Small intestine (tissue), 7 donors: ENCODE results near the gene CCDC178. TPM values are rescaled to one million over a fixed set of nuclear protein-coding genes. Genes with fewer than 3 reads are reported as not detected.

ENCODE experiments used
- DNase-seq, 2 donors: peaks; one replicate each; pipeline versions ENCODE4 v3.0.0 to v3.0.0-alpha.2; 2013
- FAIRE-seq: peaks from 2 replicates; lab custom pipeline; 2012; peaks lifted over from hg19 to GRCh38; lab: Jason Lieb, UNC
- H3K27ac ChIP-seq, 3 donors: one replicate each; pipeline ENCODE4 v1.5.1; 2013; ENCODE audit warnings: low read length in 2 of 3, mild to moderate bottlenecking in 2 of 3, control low read depth in 1 of 3, inconsistent platforms in 1 of 3, low read depth in 1 of 3, moderate library complexity in 1 of 3
- H3K27me3 ChIP-seq, 3 donors: one replicate each; pipeline ENCODE4 v1.6.1; 2013; ENCODE audit warnings: low read length in 3 of 3, inconsistent platforms in 1 of 3; ENCODE audit not compliant: control insufficient read depth in 3 of 3, insufficient read depth in 3 of 3
- H3K36me3 ChIP-seq, 3 donors: one replicate each; pipeline ENCODE4 v1.6.1; 2013; ENCODE audit warnings: low read length in 3 of 3, inconsistent platforms in 1 of 3, low read depth in 1 of 3, mild to moderate bottlenecking in 1 of 3, moderate library complexity in 1 of 3; ENCODE audit not compliant: control insufficient read depth in 3 of 3, insufficient read depth in 2 of 3
- H3K4me1 ChIP-seq, 3 donors: one replicate each; pipeline ENCODE4 v1.6.1; 2013; ENCODE audit warnings: low read length in 2 of 3, inconsistent platforms in 1 of 3, low read depth in 1 of 3, mild to moderate bottlenecking in 1 of 3, moderate library complexity in 1 of 3; ENCODE audit not compliant: control insufficient read depth in 3 of 3, insufficient read depth in 2 of 3
- H3K4me3 ChIP-seq, 3 donors: one replicate each; pipeline ENCODE4 v1.5.1; 2013; ENCODE audit warnings: low read length in 3 of 3, control low read depth in 1 of 3, inconsistent platforms in 1 of 3, low read depth in 1 of 3, mild to moderate bottlenecking in 1 of 3, moderate library complexity in 1 of 3
- H3K9me3 ChIP-seq, 2 donors: one replicate each; pipeline ENCODE4 v1.6.1; 2013; ENCODE audit warnings: low read depth in 1 of 2, low read length in 1 of 2; ENCODE audit not compliant: control insufficient read depth in 2 of 2, insufficient read depth in 1 of 2
- WGBS, 3 donors: extraction: QIAGEN DNeasy Blood & Tissue Kit; methylation state at CpG; one replicate each; pipeline ENCODE4 v1.1.7; 2013; 5-methylcytosine and 5-hydroxymethylcytosine counted together
- polyA plus RNA-seq, 4 donors: library from polyadenylated mRNA; stranded (reverse) in 3 of 4; unstranded in 1 of 4; fragments of 200-250 nt in 3 of 4; fragments of 120-200 nt in 1 of 4; gene quantifications; one replicate each; pipeline versions ENCODE4 v1.2.1 to v1.2.3, GENCODE V29; 2013
- donor health status: healthy with polysubstance abuse.
- donor health status: control.
- donor health status: control.
- donor health status: Bipolar disorder and iron deficiency.
- donor health status: healthy.

Gene CCDC178
- polyA plus RNA-seq, 4 donors = 0.45 to 0.52 TPM; not detected in 2

- Histone ChIP-seq H3K27ac (no peak overlapping the region), H3K4me3 (no peak overlapping the region), H3K9me3 (peaks cover 0 to 1% of the 10 kb centered on the region in 2 donors), H3K27me3 (no peaks in the 10 kb centered on the region), H3K36me3 (no peaks in the 10 kb centered on the region), H3K4me1 (peaks cover 0 to 2% (median 0%) of the 10 kb centered on the region in 3 donors)
- FAIRE-seq = no peak
- no peak for DNase-seq
Observed at GRCh38 chr18:33232318-33232626, 208.2 kb downstream of the CCDC178 start.

GRCh38 chr18:33231474-33232317 is 208.8 kb downstream of the CCDC178 start:
- DNase-seq = peak; percentile 82 to 83
- Histone ChIP-seq H3K4me1 (peaks cover 0 to 2% (median 0%) of the 10 kb centered on the region in 3 donors), H3K4me3 (no peak overlapping the region), H3K27ac (no peak overlapping the region), H3K9me3 (no peaks in the 10 kb centered on the region), H3K36me3 (no peaks in the 10 kb centered on the region), H3K27me3 (no peaks in the 10 kb centered on the region)
- WGBS, 3 donors = 44 to 63% (median 61%) methylated on average over 6 of the region's 6 CpGs
- no peak for FAIRE-seq

- no peaks in the 10 kb centered on the region for H3K9me3 ChIP-seq
- no peaks in the 10 kb centered on the region for H3K4me1 ChIP-seq
- no peaks in the 10 kb centered on the region for H3K36me3 ChIP-seq
- no peak overlapping the region for H3K27ac ChIP-seq
- 78 to 84% (median 78%) methylated on average over 2 of the region's 2 CpGs for WGBS, 3 donors
- H3K27me3 ChIP-seq = no peaks in the 10 kb centered on the region
- H3K4me3 ChIP-seq = no peak overlapping the region
- no peak for DNase-seq
- FAIRE-seq = no peak
Observed at GRCh38 chr18:33212363-33212762, 228.2 kb downstream of the CCDC178 start.

- Histone ChIP-seq H3K4me3 (no peak overlapping the region), H3K36me3 (no peaks in the 10 kb centered on the region), H3K4me1 (no peaks in the 10 kb centered on the region), H3K27me3 (no peaks in the 10 kb centered on the region), H3K27ac (no peak overlapping the region), H3K9me3 (no peaks in the 10 kb centered on the region)
- DNase-seq (peak; percentile 16 to 28), FAIRE-seq (no peak)
- 24 to 30% (median 28%) methylated on average over 6 of the region's 6 CpGs for WGBS, 3 donors
Observed at GRCh38 chr18:33210575-33211189, 229.8 kb downstream of the CCDC178 start.

GRCh38 chr18:33205777-33206176 is 234.7 kb downstream of the CCDC178 start:
- H3K4me3 ChIP-seq = no peak overlapping the region
- no peaks in the 10 kb centered on the region for H3K36me3 ChIP-seq
- WGBS, 3 donors = 61 to 83% (median 82%) methylated on average over 1 of the region's 1 CpG
- H3K27me3 ChIP-seq = no peaks in the 10 kb centered on the region
- H3K4me1 ChIP-seq = no peaks in the 10 kb centered on the region
- DNase-seq (no peak), FAIRE-seq (no peak)
- H3K9me3 ChIP-seq = no peaks in the 10 kb centered on the region
- H3K27ac ChIP-seq = no peak overlapping the region

GRCh38 chr18:33201509-33201926 is 239.0 kb downstream of the CCDC178 start:
- DNase-seq = peak; percentile 13 to 44
- H3K4me3 ChIP-seq = no peak overlapping the region
- no peaks in the 10 kb centered on the region for H3K4me1 ChIP-seq
- FAIRE-seq = no peak
- WGBS, 3 donors = 9 to 11% (median 11%) methylated on average over 8 of the region's 8 CpGs
- H3K27me3 ChIP-seq = no peaks in the 10 kb centered on the region
- H3K36me3 ChIP-seq = no peaks in the 10 kb centered on the region
- H3K9me3 ChIP-seq = no peaks in the 10 kb centered on the region
- no peak overlapping the region for H3K27ac ChIP-seq

GRCh38 chr18:33195795-33196194 is 244.7 kb downstream of the CCDC178 start:
- Histone ChIP-seq H3K36me3 (no peaks in the 10 kb centered on the region), H3K4me1 (no peaks in the 10 kb centered on the region), H3K9me3 (no peaks in the 10 kb centered on the region), H3K4me3 (no peak overlapping the region), H3K27ac (no peak overlapping the region), H3K27me3 (no peaks in the 10 kb centered on the region)
- FAIRE-seq (no peak), DNase-seq (no peak)
- 35 to 53% (median 46%) methylated on average over 2 of the region's 2 CpGs for WGBS, 3 donors

GRCh38 chr18:33194793-33195192 is 245.7 kb downstream of the CCDC178 start:
- FAIRE-seq = no peak
- H3K36me3 ChIP-seq = no peaks in the 10 kb centered on the region

More at GRCh38 chr18:33194793-33195192, 245.7 kb downstream of the CCDC178 start:
- H3K27ac ChIP-seq = no peak overlapping the region
- no peak for DNase-seq
- no peaks in the 10 kb centered on the region for H3K4me1 ChIP-seq
- H3K4me3 ChIP-seq = no peak overlapping the region
- no peaks in the 10 kb centered on the region for H3K27me3 ChIP-seq
- no peaks in the 10 kb centered on the region for H3K9me3 ChIP-seq
